Measurements from ENCODE around the gene MSI2.

MSI2 gene

DNA sequence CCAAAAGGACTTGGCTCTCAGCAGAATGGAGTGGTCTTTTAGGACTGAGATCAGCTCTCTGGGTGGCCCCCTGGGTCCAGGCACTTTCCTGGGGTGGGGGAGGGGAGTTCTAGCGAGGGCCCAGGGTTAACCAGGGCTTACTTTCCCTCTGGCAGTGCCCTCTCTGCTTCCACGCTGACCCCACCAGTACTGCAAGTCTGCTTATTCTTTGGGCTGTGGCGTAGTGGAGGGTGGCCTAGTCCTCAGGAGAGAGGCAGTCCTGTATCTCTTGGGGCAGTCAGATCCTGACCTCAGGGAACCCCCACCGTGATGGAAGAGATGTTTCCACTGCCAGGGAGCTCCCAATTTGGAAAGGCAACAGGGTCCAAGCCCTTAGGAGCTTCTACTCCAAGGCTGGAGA is 409.4 kb downstream of the MSI2 start:
- DNase-seq (ENCODE audit: low read depth in 2 of 2): no peak

DNA sequence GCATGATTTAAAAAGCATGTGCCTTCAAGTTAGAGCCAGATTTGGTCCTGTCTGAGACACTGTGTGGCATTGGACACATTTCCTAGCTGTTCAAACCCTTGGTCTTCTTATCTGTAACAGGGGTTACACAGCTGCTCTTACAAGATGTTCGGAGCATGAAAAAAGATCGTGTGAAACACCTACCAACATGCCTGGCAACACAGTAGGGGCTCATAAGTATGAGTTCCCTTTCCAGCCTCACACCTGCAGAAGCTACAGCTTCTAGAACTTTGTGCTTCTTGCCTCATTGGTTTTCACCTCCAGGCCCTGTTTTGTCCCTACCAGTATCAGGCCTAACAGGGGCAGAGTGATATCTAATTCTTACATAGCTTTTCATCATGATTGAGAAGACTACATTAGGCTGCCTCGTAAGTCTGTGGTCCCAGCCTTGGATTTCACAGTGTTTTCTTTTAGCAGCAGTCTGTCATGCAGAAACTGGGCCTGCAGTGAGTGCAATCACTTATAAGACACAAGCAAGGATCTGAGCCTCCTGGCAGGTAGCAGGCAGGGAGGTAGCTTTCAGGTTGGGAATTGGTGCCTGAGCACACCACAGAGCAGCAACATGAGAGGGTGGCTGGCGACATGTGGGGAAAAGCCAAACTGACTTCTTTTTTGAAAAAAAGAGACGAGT is 410.0 kb downstream of the MSI2 start:
- DNase-seq (ENCODE audit: low read depth in 2 of 2): no peak

DNA sequence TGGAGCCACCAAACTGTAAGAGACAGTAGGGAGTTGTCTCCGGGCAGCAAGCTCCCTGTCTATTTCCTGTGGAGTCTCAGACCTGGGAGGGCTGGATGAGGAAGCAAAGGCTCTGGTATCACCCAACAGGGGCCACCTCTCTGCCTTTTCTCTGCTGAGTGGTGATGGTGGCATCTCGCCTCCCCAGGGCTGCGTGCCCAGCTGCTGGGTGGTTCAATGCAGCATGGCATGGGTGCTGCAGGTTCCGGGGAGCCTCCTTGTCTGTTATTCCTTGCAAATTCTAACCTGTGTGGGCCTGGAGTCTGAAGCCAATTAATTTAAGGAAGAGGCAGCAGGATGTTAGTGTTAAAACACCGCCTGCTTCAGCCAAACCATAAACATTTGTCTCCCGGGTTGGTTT is 410.6 kb downstream of the MSI2 start:
- no peak for DNase-seq (ENCODE audit: low read depth in 2 of 2)

DNA sequence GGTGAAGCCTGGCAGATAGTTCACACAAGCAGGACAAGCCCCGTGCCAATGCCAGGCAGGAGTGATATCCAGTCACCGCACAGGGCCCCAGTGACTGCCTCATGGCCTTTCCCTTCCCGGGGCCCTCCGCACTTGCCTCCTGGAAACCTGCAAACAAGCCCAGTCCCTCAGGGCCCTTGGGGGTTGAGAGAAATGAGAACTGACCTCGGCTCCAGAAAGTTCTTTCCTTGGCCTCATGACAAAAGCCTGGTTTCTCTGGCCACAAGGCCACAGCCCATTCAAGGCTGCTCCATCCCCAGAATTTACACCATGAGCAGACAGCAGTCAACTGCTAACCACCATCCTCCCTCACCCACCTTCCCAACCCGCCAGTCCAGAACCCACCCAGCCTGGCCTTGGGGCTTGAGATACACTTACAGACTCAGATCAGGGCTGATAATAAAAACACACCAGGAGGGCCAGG is 411.2 kb downstream of the MSI2 start:
- no peak for DNase-seq (ENCODE audit: low read depth in 2 of 2)

DNA sequence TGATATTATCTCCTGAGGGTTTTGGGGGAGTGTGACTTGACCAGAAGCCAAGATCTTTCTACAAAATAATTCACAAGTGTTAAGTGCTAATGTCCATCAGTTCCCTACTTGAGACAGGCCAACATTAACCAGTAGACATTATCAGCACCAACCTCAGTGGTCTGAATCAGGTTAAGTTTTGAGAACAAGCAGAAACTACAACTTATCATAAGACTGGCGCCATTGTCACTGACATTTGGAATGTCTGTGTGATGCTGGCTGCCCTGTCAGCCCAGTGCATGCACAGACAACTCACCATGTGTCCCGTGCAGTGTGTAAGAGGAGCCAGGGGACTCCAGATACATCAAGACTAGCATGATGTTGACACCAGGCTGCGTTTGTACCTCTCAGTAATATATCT is 412.0 kb downstream of the MSI2 start:
- DNase-seq (ENCODE audit: low read depth in 2 of 2): no peak

DNA sequence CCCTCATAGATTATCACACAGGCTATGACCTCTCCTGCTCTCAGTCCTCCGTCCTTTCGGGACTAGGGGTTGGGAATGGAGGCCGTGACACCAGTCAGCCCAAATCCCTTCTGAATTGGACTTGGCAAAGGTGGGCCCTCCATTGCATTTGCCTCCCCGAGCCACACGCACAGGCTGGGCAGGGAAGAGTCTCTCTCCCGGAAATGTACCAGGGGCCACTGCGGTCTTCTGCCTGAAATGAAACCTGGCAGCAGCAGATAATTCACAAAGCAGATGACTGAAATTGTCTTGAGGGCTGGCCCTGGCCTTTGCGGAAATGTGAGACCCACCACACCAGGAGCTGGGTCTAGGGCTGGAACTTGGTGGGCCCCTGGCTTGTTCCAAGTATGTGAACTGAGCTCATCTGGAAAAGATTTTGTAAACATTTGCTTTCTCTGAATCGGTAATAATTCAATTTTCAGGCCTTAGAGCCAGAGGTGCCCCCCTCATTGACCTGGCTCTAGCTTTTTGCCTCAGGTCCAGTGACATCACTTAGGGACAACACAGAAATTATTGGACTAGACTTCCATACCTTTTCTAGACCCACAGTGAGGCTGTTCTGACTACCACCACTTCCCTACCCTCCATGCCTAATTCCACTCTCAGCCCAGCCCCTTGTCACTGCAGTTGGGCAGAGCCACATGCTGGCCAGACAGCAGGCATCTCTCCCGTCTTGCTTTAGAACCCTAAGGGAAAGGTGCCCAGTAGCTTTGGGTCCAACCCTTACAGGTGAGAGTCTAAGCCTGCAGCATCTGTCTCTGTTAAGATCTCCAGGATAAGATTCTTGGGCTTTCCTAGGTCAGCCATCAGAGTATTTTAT is 413.6 kb downstream of the MSI2 start:
- no peak for DNase-seq (ENCODE audit: low read depth in 2 of 2)

DNA sequence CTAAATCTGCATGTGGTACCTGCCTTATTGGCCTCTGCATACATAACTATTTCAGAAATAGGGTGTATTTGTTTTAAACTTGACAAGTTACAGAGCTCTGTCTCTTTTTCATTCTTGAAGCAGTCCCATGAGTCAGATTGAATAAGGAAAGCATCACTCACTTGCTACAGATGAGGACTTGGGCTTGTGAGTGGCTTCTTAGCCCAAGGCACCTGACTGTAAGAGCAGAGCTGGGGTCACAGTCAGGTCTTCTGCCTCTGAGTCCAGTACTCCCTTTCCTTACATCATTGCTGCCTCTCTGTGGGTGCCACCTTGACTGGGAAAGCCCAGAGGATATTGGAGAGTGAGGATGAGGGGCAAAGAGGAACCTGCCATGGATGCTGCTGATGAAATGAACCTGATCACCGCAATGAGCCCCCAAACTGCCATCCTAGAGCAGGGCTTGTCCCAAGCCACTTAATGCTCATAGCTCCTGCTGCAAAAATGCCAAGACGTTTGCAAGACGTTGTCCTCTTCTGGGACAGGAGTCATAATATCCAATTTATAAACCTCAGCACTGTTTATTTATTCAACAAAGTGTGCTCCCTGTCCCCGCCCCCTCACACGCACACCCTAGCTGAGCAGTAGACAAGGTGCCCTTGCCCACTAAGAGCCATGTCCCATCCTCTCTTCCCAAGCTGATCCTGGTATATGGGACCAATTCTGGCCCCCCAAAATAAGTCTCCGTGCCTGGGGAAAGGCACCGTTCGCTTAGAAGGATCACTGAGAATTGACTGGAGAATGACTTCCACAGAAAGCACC is 414.6 kb downstream of the MSI2 start:
- DNase-seq (ENCODE audit: low read depth in 2 of 2): no peak

DNA sequence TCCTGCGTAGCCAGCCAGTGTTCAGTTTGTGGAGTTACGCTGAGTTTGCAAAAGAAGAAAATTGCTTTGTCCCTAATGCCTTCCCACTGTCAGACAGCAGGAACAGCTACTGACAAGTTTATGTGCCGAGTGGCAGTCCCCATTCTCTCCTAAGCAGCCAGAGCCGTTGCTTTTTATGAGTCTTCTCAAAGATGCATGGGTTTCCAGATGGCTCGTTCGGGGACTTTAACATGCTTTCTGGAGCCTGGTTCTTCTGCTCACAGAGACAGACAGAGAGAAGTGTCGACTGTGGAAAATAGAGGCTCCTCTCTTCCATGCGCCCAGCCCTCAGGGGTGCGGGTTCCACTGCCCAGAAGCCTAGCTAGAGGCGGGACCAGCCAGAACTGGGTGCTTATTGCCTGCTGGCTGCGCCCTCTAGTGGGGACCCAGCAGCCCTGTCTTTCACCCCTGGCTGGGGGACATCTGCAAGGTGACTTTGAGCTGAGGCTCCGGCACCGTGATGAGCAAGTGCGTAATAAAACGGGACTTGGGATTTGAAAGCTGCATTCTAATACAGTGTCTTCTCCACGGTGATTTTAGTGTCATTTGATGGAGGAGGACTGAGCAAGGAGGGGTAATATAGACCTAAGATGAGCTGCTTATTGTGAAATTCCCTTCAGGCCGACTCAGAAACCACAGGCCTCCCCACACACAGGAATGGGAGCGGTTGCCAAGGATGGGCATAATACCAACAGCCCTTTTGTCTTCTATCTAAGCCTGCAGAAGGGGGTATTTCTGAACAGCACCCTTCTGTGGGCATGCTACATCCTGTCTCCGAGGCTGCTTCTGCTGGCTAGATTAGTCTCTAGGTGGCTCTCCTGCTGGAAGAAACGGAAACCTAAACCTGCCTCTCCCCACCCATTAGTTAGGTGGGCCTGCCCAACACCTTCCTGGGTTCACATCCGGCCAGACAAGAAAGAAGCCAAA is 415.6 kb downstream of the MSI2 start:
- DNase-seq (ENCODE audit: low read depth in 2 of 2): peak; percentile 46 to 51

DNA sequence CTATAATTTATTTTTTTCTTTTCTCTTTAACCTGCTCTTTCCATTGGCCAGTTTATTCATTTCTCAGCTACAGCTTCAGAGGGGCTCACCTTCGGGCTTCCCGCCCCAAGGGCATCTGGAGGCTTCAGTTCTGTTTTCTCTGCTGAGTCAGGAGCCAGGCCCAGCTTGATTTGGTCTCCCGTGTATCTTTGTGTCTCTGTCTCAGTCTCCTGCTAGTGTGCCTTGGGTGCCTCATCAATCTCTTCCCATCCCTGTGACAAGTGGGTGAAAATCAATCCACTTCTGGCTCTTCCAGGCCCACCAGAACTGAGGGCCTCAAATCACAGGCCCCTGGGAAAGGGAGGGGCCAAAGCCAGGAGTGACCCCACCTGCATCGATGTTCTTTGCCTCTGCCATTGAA is 416.6 kb downstream of the MSI2 start:
- DNase-seq (ENCODE audit: low read depth in 2 of 2): no peak

DNA sequence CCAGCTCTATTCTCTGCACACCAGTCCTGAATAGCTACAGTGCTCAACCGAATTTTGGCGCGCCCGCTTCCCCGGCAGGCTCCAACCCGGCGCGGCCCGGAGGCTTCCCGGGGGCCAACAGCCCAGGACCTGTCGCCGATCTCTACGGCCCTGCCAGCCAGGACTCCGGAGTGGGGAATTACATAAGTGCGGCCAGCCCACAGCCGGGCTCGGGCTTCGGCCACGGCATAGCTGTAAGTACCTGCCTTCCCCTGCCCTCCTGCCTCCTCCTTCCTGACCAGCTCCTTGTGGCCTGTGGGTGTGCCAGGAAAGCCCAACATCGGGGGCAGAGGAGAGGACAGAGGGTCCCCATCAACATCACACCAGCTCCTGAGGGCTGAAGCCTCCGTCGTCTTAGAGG is 418.6 kb downstream of the MSI2 start:
- no peak for DNase-seq (ENCODE audit: low read depth in 2 of 2)

DNA sequence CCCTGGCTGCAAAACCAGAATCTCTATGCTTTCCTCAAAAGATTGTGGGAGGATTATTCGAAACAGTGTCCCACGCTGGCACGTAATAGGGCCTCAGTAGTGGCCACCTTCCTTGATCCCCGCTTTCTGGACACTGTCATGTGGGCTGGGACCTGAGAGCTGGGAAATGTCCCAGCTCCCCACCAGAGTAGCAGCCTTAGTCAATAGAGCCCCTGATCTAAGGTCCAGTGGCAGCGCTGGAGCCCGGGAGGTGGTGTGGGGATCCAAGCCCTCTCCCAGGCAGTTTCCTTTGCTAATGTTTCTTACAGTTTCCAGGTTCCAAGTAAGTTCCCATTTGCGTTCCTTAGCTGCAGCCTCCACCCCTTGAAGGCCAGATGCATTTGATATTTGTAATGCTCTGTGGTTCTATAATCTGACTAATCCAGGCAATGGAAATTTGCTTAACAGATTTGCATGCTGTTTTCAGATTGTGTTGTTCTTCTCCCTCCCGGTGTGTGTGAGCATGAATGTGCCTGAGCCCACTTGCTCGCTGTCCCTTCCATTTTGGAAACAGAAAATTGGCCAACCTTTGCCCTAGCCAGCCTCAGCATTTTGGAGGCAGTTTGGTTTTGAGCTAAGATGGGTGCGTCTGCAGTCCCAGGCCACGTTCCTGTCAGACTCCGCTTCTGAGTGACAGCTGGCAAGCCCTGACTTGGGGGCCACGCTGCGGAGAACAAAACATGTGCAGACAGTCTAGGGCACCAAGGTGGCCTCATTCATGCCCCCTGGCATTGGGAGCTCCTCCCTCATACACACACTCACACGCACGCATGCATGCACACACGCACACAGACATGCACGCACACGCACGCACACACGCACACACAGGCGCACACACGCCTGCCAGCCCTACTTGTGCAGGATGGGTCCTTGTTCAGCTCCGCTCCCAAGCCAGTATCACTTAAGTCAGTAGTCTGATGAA is 419.4 kb downstream of the MSI2 start:
- DNase-seq (ENCODE audit: low read depth in 2 of 2): no peak

DNA sequence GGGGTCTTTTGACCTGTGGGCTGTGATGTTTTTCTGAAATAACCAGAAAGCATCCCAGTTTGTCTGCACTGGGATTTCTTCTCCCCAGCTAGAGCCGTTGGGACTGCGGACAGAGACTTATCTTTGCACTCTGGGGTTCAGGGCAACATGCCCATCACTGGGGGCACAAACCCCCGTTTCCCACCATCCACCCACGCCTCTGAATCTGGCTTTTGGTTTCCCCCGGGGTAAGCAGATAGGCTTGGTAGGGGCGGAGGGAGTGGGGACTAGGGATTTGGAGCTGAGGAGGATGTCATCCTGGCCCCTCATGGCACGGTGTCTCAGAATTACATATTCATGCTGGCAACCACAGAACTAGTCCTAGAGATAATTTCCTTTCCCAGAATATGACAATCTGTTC is 420.2 kb downstream of the MSI2 start:
- DNase-seq (ENCODE audit: low read depth in 2 of 2): no peak

DNA sequence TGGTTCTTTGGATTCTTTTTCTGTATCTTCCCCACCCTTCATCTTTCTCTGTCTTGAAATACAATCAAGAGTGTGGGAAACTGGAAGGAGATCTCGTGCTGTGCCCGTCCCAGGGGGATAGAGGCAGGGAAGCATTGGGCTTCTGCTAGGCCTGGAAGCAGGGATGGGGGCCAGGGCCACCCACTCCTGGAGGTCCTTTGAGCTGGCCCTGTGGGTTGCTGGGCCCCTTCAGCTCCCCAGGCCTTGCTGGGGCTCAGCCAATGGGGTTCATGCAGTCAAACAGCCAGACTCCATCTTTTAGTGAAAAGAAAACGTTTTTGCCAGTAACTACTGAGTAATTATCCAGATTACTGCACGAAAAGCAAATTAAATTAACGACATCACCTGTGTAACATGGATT is 421.0 kb downstream of the MSI2 start:
- DNase-seq (ENCODE audit: low read depth in 2 of 2): no peak

DNA sequence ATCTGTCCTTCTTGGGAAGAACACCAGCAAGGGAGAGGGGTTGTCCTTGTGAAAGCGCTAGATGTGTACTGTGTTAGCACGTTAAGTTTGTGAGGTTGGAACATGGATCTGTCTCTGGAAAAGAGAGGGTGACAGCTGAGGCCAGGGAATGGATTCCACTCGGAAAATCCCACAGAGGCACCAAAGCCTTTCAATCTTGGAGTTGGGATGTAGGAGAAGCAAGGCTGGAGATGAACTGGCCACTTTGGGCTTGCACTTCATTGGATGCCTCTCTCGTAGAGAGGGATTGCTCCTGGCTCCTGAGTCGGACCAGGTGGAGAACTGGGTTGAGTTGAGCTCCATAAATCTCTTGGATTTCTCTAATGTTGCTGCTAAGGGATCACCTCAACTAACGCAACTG is 421.5 kb downstream of the MSI2 start:
- DNase-seq (ENCODE audit: low read depth in 2 of 2): no peak

DNA sequence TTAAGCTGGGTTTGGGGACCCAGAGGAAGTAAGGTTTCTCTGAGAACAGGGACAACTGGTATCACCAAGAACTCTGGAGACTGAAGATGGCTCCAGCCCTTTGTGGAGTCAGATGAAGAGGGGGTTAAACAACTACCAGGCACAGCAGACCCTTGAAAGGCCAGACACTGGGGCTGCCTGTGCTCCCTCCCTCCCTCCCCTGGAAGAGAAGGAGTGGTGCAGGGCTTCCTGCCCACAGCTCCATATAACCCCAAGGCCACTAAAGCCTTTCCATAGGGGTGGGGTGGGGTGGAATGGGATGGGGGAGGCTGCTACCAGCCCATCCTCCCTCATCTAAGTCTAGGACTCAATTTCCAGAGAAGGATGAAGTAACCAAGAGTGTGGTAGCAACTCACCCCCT is 422.1 kb downstream of the MSI2 start:
- no peak for DNase-seq (ENCODE audit: low read depth in 2 of 2)

DNA sequence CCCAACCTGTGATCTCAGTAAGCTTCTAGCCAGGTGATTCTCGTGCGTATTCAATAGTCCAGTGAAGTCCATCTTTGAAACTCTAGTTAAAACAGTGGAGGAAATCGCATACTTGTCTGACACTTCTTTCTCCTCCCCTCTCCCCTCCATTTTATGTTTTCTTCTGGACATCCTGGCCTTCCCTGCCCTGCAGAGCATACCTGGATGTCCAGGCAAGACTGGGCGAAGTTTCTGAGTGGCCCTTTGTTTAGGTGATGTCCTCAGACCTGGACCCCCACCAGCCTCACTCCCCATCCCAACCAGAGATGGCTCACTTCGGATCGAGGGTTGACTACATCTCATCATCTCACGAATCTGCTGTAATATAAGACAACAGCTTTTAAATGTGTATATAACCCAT is 423.0 kb downstream of the MSI2 start:
- DNase-seq (ENCODE audit: low read depth in 2 of 2): no peak

DNA sequence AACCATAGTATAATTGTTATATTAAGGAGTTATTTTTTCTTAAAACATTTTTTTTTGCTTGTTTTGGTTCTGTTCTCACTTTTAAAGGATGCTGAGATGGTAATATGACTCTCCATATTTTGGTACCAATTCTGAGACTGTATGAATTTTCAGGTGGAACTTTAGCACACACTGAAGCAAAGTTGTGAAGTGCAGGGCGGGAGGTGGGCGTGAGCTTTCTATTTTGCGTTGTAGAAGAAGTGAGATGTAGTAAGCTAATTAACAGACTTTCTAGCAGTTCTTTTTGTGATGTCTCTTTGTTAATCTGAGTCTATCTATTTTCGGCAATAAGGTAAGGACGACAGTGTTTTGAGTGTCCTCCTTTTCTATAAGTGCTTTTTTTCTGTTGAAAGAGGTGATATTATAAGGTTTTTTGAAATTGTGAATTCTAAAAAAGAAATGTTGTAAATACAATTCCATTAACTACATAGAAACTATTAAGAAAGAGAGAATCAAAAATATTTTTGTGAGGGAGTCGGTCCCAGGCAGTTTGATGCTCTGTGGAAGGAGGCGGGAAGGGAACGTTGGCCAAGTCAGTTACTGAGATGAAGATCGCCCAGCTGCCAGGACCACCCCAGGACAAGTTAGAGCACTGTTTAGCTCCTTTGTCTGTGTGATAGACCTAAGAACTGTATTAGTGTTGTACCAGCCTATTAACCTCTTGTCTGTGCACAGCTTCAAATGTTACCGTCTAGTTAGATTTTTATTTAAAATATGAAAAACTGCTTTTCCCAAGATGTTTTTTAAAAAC is 423.8 kb downstream of the MSI2 start:
- no peak for DNase-seq (ENCODE audit: low read depth in 2 of 2)

DNA sequence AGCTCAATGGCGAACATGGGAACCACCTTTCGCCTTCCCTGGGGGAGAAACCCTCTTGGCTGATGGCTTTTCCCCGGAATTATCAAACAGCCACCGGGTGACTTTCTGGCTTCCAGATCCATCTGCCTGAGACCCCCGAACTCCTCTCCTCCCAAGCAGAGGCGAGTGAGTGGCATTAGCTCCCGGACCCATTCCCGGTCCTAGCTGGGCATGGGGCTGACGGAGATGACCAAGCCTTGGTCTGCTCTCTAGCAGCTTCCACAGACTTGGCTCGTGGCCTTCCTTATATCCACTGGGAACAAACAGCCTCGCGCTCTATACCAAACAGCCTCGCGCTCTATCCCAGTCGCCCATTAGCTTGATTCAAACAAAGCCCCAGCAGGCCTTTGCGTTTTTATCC is 426.4 kb downstream of the MSI2 start:
- no peak for DNase-seq (ENCODE audit: low read depth in 2 of 2)

DNA sequence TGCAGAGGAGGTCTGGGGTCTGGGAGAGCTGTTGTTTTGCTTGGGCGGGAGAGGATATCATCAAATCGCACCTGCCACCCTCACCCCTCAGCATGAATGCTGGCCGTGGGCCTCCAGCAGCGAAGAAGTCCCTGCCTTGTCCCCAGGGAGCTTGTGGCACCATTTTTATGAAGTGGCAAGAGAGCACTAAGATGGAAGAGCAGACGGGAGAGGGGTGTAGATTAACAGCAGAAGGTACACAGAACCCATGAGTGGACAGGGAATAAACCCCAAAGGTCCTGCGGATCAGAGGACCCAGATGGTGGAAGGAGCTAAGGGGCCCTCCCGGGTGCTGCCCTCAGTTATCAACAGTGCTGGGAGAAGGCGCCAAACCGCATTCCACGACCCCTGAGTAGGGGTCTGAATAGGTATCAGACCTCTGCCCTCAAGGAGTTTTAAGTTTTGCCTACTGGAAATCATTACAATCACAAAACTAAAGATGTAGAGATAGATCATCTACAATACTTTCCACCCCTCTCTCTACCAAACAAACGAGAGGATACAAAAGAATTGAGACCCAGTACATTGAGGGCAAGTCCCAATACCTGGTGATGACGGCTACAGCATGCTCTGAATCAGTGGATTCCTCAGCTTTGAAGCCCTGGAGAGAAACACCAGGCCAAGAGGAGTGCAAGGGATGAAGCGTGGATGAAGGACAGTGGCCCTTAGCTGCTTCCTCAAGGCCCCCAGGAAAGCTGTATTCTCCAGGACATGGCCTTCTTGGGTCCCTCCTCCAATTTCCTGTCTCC is 428.6 kb downstream of the MSI2 start:
- DNase-seq (ENCODE audit: low read depth in 2 of 2): no peak
